Hepatocyte (in vitro differentiated cells): Measurements from ENCODE around the gene SELENOT. TPM values are rescaled to one million over a fixed set of nuclear protein-coding genes. Genes with fewer than 3 reads are reported as not detected.

ENCODE experiments used
- DNase-seq: peaks from one replicate; pipeline ENCODE4 v3.0.0-alpha.2; 2016; ENCODE audit warnings: low spot score
- H2AFZ ChIP-seq: fragments of 200-600 bp; sonication (generic); 2 replicates; pipeline ENCODE4 v1.6.0; 2016; ENCODE audit warnings: antibody characterized with exemption, mild to moderate bottlenecking
- H3K27ac ChIP-seq: fragments of 200-600 bp; sonication (generic); 2 replicates; pipeline ENCODE4 v1.5.1; 2016; ENCODE audit warnings: mild to moderate bottlenecking
- H3K27me3 ChIP-seq: fragments of 200-600 bp; sonication (generic); 2 replicates; pipeline ENCODE4 v1.6.1; 2016
- H3K36me3 ChIP-seq: fragments of 200-600 bp; sonication (generic); replicated peaks from 2 replicates; pipeline ENCODE4 v1.5.1; 2016; ENCODE audit warnings: low read depth; ENCODE audit not compliant: insufficient read depth
- H3K4me1 ChIP-seq: fragments of 200-600 bp; sonication (generic); 2 replicates; pipeline ENCODE4 v1.5.1; 2016; ENCODE audit warnings: mild to moderate bottlenecking, moderate library complexity; ENCODE audit not compliant: insufficient read depth
- H3K4me2 ChIP-seq: fragments of 200-600 bp; sonication (generic); 2 replicates; pipeline ENCODE4 v1.6.0; 2016
- H3K4me3 ChIP-seq: fragments of 200-600 bp; sonication (generic); 2 replicates; pipeline ENCODE4 v1.5.1; 2016; ENCODE audit warnings: mild to moderate bottlenecking
- H3K79me2 ChIP-seq: fragments of 200-600 bp; sonication (generic); 2 replicates; pipeline ENCODE4 v1.6.0; 2017; ENCODE audit warnings: mild to moderate bottlenecking
- H3K9me2 ChIP-seq: fragments of 200-600 bp; sonication (generic); replicated peaks from 2 replicates; pipeline ENCODE4 v1.6.0; 2017; ENCODE audit warnings: mild to moderate bottlenecking; ENCODE audit not compliant: insufficient read depth
- H3K9me3 ChIP-seq: fragments of 200-600 bp; sonication (generic); 2 replicates; pipeline ENCODE4 v1.5.1; 2016; ENCODE audit warnings: low read depth, mild to moderate bottlenecking
- H4K20me1 ChIP-seq: fragments of 200-600 bp; sonication (generic); 2 replicates; pipeline ENCODE4 v1.6.0; 2016; ENCODE audit warnings: mild to moderate bottlenecking; ENCODE audit not compliant: insufficient read depth, poor library complexity, severe bottlenecking
- EZH2 ChIP-seq: fragments of 200-600 bp; sonication (generic); IDR thresholded peaks from 2 replicates; pipeline ENCODE4 v1.6.1; 2016; ENCODE audit warnings: antibody characterized with exemption, mild to moderate bottlenecking, borderline replicate concordance
- EZH2phosphoT487 ChIP-seq: fragments of 200-600 bp; sonication (generic); IDR thresholded peaks from one replicate; pipeline ENCODE4 v1.6.1; 2018; ENCODE audit warnings: antibody characterized with exemption, mild to moderate bottlenecking, low read depth, moderate library complexity; ENCODE audit not compliant: unreplicated experiment, severe bottlenecking
- WGBS: methylation state at CpG from one replicate; pipeline ENCODE4 v1.1.6; 2016; ENCODE audit warnings: low lambda C conversion rate; ENCODE audit errors: missing lambda C conversion rate; 5-methylcytosine and 5-hydroxymethylcytosine counted together
- polyA plus RNA-seq: library from polyadenylated mRNA; unstranded; fragments of >200 nt; fragmentation: Nextera tagmentation; extraction: Ambion mirVana; gene quantifications from 2 replicates; pipeline ENCODE4 v1.2.1, GENCODE V29; 2016
- total RNA-seq: library from RNA; depleted of rRNA; stranded (reverse); fragments of >200 nt; gene quantifications from 2 replicates; pipeline ENCODE4 v1.2.3, GENCODE V29; 2014
- TF ChIP-seq, protein P1 (sequence below): fragments of 200-600 bp; sonication (generic); IDR thresholded peaks from 2 replicates; pipeline ENCODE4 v1.5.1; 2016; ENCODE audit warnings: antibody characterized with exemption, mild to moderate bottlenecking; ENCODE audit not compliant: poor library complexity

SELENOT gene
- total and polyA plus RNA-seq, 2 experiments from 2014 or later: 147 to 175 TPM

DNA sequence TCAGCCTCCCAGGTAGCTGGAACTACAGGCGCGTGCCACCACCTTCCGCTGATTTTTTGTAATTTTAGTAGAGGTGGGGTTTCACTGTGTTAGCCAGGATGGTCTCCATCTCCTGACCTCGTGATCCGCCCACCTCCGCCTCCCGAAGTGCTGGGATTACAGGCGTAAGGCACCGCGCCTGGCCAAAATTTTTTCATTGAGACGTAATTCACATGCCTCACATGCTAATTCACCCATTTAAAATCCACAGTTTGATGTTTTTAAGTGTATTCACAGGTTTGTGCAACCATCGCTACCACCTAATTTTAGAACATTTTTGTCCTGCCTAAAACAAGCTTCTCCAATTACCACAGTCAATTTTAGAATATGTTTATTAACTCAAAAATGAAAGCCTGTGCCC is 37.1 kb downstream of the SELENOT start:
- no peak overlapping the region for H3K27ac ChIP-seq
- no peaks in the 10 kb centered on the region for H3K79me2 ChIP-seq
- H4K20me1 ChIP-seq: no peaks in the 10 kb centered on the region
- H3K9me2 ChIP-seq: no peaks in the 10 kb centered on the region
- H3K9me3 ChIP-seq: no peaks in the 10 kb centered on the region
- DNase-seq: no peak
- H3K4me3 ChIP-seq: no peak overlapping the region
- H3K27me3 ChIP-seq: no peaks in the 10 kb centered on the region
- no peaks in the 10 kb centered on the region for H3K36me3 ChIP-seq
- H3K4me2 ChIP-seq: no peak overlapping the region
- no peak for TF ChIP-seq EZH2phosphoT487
- H2AFZ ChIP-seq: no peak overlapping the region
- no peaks in the 10 kb centered on the region for H3K4me1 ChIP-seq
- over 99% methylated on average over 12 of the region's 12 CpGs for WGBS

DNA sequence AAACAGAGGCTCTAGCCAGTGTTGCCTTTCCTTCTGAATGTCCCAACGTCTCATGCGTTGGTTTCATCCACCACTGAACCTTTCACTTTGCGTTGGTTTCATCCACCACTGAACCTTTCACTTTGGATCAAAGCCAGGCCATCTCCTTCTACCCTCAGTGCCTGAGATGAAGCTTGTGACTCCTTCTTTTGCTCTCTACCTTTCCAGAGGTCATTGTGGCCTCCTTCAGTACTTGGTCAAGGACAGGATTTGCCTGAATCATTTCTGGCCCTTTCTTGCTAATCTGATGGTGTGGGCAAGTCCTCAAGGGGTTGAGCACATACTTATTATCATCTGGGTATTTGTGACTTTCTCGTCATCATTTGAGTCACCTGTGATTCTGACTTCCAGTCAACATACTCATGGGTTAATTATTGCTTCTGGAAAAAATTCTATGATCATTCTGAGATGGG is 50.0 kb downstream of the SELENOT start:
- no peaks in the 10 kb centered on the region for H3K79me2 ChIP-seq
- no peaks in the 10 kb centered on the region for H3K4me1 ChIP-seq
- no peak overlapping the region for H3K4me3 ChIP-seq
- H4K20me1 ChIP-seq: no peaks in the 10 kb centered on the region
- no peak overlapping the region for H3K27ac ChIP-seq
- whole genome bisulfite sequencing: 95% methylated on average over 4 of the region's 4 CpGs
- TF ChIP-seq, protein P1, sequence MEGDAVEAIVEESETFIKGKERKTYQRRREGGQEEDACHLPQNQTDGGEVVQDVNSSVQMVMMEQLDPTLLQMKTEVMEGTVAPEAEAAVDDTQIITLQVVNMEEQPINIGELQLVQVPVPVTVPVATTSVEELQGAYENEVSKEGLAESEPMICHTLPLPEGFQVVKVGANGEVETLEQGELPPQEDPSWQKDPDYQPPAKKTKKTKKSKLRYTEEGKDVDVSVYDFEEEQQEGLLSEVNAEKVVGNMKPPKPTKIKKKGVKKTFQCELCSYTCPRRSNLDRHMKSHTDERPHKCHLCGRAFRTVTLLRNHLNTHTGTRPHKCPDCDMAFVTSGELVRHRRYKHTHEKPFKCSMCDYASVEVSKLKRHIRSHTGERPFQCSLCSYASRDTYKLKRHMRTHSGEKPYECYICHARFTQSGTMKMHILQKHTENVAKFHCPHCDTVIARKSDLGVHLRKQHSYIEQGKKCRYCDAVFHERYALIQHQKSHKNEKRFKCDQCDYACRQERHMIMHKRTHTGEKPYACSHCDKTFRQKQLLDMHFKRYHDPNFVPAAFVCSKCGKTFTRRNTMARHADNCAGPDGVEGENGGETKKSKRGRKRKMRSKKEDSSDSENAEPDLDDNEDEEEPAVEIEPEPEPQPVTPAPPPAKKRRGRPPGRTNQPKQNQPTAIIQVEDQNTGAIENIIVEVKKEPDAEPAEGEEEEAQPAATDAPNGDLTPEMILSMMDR: no peak
- TF ChIP-seq EZH2phosphoT487: no peak
- no peak for TF ChIP-seq EZH2
- H3K4me2 ChIP-seq: no peak overlapping the region
- H3K9me3 ChIP-seq: no peaks in the 10 kb centered on the region
- no peaks in the 10 kb centered on the region for H3K27me3 ChIP-seq
- no peaks in the 10 kb centered on the region for H3K36me3 ChIP-seq
- H2AFZ ChIP-seq: no peak overlapping the region
- H3K9me2 ChIP-seq: no peaks in the 10 kb centered on the region
- no peak for DNase-seq

DNA sequence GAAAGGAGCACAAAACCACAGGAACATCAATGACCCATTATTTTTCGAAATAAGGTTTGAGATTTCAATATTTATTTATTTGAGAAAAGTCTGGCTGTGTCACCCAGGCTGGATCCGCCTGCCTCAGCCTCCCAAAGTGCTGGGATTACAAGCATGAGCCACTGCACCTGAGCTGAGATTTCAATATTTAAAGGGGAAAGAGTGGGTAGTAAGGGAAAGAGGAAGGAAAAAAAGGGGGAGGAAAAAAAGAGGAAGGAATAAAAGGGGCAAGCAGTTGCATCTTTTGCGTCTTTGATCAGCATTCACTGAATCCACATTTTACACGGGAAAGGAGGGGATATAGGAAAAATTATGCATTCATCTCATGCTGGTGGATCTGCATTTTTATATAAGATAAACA is 53.2 kb downstream of the SELENOT start:
- no peaks in the 10 kb centered on the region for H3K9me3 ChIP-seq
- H3K4me3 ChIP-seq: no peak overlapping the region
- H3K4me2 ChIP-seq: no peak overlapping the region
- H2AFZ ChIP-seq: no peak overlapping the region
- H3K4me1 ChIP-seq: no peaks in the 10 kb centered on the region
- H3K36me3 ChIP-seq: no peaks in the 10 kb centered on the region
- TF ChIP-seq, protein P1: no peak
- TF ChIP-seq EZH2phosphoT487: no peak
- no peak for TF ChIP-seq EZH2
- 87% methylated on average over 4 of the region's 4 CpGs for WGBS
- no peaks in the 10 kb centered on the region for H3K9me2 ChIP-seq
- no peaks in the 10 kb centered on the region for H4K20me1 ChIP-seq
- H3K27me3 ChIP-seq: no peaks in the 10 kb centered on the region
- no peaks in the 10 kb centered on the region for H3K79me2 ChIP-seq
- H3K27ac ChIP-seq: no peak overlapping the region
- DNase-seq: no peak

DNA sequence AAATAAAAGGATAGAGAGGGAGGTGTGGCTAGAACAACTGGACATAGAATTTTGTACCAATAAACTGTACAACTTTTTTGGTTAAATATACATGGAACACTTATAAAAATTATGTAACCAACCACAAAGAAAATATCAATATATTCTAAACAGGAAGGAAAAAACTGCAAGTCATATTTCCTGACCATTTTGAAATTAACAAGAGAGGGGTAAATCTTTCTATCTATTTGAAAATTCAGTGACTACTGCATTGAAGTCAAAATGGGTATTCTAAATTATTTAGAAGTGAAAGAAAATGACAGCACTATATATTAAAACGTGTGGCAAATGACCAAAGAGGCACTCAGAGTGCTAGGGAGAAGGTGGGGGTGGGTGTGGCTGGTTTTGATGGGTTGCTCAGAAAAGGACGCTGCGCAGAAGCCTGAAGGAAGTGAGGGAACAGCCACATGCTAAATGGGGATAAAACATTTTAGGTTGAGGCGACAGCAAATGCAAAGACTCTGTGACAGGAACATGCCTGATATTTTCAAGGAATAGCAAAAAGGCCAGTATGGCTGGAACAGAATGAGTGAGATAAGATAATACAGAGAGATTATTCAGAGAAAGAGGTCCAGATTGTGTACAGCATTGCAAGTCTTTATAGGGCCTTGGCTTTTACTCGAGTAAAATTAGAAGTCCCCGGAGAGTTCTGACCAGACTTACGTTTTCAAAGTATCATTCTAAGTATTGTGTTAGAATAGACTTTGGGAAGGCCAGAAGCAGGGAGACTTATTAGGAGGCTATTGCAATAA is 59.5 kb downstream of the SELENOT start:
- Histone ChIP-seq H3K27ac (no peak overlapping the region), H4K20me1 (no peaks in the 10 kb centered on the region), H3K9me2 (no peaks in the 10 kb centered on the region), H3K4me2 (no peak overlapping the region), H3K79me2 (no peaks in the 10 kb centered on the region), H3K27me3 (no peaks in the 10 kb centered on the region), H3K4me1 (no peaks in the 10 kb centered on the region), H2AFZ (no peak overlapping the region), H3K4me3 (no peak overlapping the region), H3K9me3 (no peaks in the 10 kb centered on the region), H3K36me3 (no peaks in the 10 kb centered on the region)
- no peak for TF ChIP-seq EZH2
- DNase-seq: no peak
- WGBS: 76% methylated on average over 7 of the region's 7 CpGs
